HL-60/S4 treated with retinoic acid at 250 ng/mL for 4 days and 3 days (cell line): Measurements from ENCODE around the gene NVL.
"Not testable (repeated sequence)": the region's sequence is repeated elsewhere in the genome, so short reads cannot be mapped to it uniquely, and the experiment has no call there.

Experiments used
- in situ Hi-C: fragments of 300-500 bp; cut with MboI; formaldehyde crosslinking; loops from 2 replicates; pipeline ENCODE4 v1.7.0; 2022; ENCODE audit warnings: low sequenced_read_pairs

The NVL gene

DNA sequence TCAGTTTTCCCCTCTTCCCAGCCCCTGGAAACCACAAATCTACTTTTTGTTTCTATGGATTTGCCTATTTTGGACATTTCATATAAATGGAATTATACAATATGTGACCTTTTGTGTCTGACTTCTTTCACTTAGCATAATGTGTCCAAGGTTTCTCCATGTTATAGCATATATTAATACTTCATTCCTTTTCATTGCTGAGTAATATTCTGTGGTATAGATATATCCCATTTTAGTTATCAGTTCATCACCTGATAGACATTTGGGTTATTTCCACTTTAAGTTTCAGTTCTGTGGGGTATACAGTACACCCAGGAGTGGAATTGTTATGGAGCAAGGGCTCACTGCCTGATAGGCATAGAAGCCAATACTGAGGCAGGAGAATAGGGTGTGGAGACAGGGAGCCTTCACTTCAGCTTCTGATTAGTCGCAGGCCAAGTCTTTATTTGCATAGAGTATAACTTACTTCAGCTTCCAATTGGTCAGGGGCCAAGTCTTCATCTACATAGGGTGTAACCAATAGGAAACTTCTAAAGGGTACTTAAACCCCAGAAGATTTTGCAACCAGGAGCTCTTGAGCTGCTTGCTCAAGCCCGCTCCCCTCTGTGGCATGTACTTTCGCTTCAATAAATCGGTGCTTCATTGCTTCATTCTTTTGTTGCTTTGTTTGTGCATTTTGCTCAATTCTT lies 8.3 kb upstream of the NVL start:
- in situ Hi-C loops, result no loop called here

DNA sequence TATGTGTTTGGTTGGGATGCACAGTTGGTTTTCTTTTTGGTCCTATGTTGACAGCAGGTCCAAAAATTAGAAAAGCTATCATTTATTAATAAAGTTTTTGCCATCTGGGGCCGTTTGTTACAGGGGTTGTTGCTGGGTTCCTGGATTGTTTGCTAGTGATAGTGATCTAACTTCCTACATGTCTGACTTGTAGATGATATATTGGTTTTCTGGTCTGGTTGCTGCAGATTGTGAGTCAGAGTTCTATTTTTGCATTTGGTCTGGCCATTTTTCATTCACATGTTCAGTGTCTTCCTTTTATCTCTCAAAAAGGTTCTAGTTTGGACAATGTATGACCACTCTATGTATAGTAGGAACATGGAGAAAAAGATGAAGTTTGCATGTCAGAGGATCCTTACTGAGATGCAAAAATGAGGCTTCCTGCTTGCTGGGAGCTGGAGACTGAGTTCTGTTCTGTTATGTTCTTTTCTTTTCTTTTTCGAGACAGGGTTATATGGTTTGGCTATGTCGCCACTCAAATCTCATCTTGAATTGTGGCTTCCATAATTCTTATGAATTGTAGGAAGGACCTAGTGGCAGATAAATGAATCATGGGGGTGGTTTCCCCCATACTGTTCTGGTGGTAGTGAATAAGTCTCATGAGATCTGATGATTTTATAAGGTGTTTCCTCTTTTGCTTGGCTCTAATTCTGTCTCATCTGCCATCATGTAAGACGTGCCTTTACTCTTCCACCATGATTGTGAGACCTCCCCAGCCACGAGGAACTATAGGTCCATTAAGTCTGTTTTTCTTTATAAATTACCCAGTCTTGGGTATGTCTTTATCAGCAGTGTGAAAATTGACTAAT lies 4.2 kb upstream of the NVL start:
- in situ Hi-C loops, result no loop called here

DNA sequence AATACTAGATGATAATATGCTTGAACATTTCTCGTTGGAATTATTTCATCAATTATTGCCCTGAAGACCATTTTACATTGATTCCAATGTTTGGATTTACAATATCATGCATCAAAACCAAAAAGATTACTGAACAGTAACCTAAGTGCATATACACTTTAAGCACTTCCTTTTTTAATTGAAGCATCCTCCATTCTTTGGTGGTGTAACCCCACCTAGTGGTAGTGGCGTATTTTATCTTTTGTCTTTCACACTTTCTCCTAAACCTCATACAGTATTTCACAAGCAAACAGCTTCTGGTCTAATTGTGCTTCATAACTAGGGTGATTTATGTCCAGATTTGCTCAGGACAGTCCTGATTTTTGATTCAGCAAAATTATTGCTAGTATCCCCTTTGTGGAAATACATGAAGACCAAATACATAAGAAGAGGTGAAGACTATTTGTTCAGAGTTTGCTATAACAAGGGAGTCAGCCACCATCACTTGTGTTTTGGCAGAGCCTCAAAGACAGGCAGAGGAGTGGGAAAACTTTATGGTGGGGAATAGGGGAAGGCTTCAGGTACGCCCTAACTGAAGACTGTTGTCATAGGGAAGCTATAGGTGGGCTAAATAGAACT lies 3.4 kb upstream of the NVL start:
- in situ Hi-C loops, result no loop called here

DNA sequence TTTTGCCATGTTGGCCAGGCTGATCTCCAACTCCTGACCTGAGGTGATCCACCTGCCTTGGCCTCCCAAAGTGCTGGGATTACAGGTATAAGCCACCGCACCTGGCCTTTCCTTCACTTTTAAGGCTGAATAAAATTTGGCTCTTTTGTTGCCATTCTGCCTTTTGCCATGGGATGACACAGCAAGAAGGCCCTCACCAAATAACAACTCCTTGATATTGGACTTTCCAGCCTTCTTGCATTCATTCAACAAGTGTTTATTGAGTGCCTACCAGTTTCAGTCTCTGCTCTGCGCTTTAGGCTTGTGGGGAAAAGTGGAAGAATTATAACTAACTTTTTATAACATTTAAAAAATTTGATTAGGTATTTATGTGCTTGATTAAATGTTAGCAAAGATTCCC lies 1.9 kb upstream of the NVL start:
- in situ Hi-C loops, result no loop called here

DNA sequence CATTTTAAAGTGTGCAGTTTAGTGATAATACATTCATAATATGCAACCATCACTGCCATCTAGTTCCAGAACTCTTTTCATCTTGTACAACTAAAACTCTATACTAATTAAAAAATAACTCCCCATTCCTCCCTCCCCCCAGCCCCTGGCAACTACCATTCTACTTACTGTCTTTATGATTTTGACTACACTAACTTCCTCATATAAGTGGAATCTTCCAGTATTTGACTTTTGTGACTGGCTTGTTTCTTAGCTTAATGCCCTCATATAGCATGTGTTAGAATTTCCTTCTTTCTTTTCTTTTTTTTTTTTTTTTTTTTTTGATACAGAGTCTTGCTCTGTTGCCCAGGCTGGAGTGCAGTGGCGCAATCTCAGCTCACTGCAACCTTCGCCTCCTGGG lies 1.4 kb upstream of the NVL start:
- in situ Hi-C loops, result no loop called here

DNA sequence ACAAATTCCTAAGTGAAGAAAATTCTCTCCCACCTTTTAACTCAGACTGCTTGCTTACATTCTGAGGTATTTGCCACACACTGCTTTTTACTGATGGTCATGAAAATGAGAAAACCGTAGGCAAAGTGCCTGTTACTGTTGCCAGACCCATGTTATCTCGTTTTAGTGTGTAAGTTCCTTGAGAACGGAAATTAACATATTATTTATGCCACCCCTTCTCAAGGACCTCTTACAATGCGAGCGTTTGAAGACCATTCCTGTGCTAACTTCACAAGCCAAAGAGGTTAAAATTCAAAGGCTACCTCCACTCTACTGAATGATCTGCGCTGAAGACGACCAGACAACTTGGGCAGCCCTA lies 509 bp downstream of the NVL start:
- in situ Hi-C loops, result loop anchor here (10.0 kb wide), 1 partner anchor 205 kb away; no protein-coding TSS in a partner anchor

DNA sequence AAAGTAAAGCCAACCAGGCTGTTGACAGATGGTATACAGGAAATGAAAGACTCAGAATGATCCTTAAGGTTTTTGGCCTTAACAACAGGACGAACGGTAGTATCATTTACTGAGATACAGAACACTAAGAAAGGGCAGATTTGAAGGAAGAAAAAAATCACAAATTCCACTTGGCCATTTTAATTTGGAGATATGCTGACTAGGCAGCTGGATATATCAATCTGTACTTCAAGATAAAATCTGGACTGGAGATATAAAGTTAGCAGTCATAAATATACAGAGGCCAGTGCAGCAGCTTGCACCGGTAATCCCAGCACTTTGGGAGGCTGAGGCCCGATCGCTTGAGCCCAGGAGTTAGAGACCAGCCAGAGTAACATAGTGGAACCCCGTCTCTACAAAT lies 1.3 kb downstream of the NVL start:
- in situ Hi-C loops, result loop anchor here (10.0 kb wide), 1 partner anchor 204 kb away; no protein-coding TSS in a partner anchor

DNA sequence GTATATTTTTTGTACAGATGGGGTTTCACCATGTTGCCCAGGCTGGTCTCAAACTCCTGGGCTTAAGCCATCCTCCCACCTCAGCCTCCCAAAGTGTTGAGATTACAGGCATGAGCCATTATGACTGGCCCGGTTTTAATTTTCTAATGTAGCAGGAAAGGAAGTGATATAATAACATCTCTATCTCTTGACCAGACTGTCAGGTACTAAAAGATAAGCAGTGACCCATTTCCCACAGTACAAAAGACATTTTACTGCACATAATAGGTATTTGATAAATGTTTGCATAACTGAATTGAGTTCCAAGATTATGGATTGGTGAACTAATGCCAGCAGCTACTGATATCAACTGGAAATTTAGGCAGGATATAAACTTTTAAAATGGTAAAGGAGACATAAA lies 4.0 kb downstream of the NVL start:
- in situ Hi-C loops, result loop anchor here (10.0 kb wide), 1 partner anchor 201 kb away; no protein-coding TSS in a partner anchor

DNA sequence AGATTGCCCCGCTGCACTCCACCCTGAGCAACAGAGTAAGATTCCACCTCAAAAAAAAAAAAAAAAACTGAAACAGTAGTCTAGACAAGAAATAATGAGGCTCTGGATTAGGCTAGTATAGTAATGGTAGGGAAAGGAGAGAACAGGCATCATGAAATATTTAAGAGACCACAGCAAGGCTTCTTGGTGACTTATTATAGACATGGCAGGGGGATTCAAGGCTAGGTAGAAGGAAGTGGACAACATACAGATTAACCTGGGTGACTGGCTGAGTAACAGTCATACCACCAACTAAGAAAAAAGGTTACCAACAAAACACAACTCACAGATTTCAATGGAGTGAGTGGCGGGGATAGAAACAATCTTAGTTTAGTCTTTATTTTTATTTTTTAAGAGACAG lies 8.3 kb downstream of the NVL start:
- in situ Hi-C loops, result loop anchor here (10.0 kb wide), 1 partner anchor 197 kb away; no protein-coding TSS in a partner anchor

DNA sequence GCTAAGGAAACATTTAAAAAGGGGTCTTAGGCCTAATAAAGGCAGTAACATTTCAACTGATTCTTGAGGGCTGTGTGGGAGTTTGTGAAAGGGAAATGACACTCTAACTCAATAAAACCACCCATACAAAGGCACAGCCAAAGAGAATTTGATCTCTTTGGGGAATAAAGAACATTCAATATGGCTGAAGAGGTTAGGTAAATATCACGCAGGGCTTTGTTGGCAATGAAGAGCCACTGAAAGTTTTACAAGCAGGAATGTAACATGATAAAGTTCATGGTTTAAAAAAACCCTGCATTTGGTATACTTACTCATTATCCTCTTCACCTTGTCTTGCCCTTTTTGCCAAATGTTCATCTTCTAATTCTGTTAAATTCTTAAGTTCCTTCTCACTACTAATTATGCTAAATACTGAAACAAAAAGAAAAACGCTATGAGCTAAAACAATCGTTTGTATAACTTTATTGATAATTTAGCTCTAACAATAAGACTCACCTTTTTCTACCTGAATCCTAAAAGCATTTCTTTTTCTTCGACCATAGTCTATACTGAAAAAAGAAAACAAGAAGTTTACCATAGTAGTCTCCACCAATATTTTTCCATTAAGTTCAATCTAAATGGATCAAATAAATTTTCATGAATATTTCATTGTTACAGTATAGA lies 12.5 kb downstream of the NVL start:
- in situ Hi-C loops, result no loop called here

DNA sequence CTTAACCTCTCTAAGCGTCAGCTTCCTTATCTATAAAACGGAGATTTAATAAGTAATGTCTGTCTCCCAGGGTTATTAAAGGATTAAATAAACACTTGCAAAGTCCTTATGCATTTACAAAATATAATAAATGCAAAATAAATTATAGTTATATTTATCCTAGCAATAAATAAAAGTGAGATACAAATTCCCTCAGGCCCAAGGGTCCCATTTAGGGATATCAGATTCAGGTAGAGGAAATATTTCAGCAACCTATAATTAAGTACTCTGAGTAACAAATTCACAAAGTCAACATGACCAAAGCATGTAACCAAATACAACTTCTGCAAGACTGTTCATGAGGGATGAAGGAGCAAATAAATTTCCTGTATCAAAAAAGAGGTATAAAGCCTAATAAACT lies 17.9 kb downstream of the NVL start:
- in situ Hi-C loops, result no loop called here

DNA sequence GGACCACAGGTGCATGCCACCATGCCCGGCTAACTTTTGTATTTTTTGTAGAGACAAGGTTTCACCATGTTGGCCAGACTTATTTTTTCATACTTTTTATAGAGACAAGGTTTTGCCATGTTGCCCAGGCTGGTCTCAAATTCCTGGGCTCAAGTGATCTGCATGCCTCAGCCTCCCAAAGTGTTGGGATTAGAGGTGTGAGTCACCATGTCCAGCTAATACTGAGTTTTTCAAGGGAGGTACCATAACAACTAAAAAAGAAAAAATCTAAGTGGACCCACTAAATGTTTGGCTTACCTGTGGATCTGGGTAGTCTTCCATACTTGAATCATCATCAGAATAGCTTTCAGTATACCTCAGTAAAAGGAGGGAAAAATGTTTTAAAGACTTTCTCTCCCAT lies 18.5 kb downstream of the NVL start:
- in situ Hi-C loops, result not testable (repeated sequence)

DNA sequence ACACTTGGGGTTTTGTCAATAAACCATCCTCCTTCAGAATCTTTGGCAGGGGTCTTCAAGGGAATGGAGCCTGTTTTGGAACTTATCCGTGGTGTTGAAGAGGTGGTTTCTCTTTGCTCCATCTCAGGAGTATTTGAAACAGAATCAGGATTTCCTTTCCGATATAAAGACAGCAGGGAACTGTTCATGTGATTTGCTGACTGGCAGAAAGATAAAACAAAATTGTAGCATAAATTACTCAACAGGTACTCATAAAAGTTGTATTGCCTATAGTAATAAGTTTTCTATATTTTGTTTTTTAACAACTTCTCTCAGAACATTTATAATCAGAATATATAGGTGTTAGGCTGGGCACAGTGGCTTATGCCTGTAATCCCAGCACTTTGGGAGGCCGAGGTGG lies 21.9 kb downstream of the NVL start:
- in situ Hi-C loops, result no loop called here

DNA sequence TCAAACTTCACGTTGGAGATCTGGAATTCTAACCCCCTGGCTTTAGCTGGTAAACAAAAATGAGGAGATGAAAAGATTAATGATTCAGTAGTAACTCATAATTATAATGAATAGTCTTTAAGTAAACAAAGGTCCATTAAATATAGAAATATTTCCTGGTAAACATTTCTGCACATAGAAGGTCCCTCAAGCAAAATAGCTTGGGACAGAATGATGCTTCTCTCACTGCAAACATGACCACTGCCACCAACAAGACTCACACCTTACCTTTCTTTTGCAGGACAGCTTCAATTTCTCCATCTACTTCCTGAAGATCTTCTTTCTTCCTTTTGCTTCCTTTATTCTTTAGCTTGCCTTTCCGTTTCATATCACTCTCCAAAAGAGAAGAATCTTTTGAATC lies 25.2 kb downstream of the NVL start:
- in situ Hi-C loops, result no loop called here

DNA sequence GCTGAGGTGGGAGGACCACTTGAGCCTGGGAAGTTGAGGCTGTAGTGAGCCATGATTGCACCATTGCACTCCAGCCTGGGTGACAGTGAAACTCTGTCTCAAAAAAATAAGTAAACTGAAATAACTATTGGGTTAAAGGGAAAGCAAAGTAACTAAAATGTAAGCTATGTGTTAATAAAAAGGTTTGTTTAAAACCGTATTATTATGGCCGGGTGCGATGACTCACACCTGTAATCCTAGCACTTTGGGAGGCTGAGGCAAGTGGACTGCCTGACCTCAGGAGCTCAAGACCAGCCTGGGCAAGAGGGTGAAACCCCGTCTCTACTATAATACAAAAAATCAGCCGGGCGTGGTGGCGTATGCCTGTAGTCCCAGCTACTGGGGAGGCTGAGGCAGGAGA lies 27.0 kb downstream of the NVL start:
- in situ Hi-C loops, result no loop called here

DNA sequence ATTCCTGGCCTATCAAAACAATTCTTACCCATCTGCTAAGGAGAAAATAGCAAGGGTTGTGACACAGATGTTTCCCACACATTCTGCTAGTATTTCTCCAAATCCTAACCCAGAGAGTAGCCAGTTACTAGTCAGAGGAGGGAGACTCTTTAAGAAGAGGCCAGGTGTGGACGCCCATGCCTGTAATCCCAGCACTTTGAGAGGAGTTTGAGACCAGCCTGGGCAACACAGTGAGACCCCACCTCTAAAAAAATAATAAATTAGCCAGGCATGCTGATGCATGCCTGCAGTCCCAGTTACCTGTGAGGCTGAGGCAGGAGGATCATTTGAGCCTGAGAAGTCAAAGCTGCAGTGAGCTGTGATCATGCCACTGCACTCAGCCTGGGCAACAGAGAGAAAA lies 28.6 kb downstream of the NVL start:
- in situ Hi-C loops, result no loop called here

DNA sequence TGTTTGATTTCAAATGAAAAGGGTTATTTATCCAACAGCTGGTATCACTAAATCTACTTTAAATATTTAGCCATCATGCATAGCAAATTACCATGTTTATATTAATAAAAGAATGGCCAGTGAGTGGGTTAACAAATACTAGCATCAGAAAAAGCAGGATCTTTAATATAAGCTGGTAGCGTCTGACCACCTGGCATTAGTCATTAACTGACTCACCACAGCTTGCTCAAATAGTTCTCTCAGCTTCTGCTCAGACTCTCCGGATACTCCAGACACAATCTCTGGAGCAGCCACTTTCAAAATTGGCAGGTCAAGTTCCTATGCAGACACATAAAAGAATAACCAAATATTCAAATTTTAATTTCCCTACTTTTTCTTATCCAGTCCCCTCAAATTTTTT lies 29.6 kb downstream of the NVL start:
- in situ Hi-C loops, result no loop called here

DNA sequence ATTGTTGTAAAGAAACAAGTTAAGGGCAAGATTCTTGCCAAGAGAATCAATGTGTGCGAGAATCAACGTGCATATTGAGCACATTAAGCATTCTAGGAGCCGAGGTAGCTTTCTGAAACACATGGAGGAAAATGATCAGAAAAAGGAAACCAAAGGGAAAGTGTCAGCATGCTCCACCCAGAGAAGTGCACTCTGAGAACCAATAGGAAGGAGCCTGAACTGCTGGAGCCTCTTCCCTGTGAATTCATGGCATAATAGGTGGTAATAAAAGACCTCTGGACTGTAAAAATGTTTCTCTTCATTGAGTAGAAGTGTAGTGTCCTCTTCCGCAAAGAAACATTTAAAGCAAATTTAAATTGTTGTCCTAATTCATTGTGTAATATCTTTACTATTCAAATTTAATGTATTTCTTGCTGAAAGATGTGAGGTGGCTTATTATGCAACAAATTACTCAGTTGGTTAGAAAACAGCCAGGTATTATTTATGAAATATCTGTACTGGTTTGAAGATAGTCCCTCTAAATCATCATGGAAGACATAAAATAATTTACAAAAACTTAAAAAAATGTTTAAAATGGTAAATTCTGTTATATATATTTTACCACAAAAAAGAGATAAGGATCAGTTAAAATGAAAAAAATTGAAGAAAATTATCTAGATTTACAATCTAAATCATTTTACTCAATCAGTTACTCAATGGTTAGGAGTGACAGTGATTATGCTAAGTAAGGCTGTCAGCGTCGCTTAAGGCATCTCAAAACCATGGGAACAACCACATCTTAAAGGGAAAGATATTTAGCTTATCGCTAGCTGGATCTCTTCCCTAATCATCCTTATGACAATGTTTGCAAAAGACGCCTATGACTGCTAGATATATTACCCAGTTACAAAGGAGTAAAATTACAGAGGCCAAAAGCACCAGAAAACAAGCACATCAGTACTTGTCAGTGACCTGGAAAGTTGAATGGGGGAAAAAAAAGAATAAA lies 31.3 kb downstream of the NVL start:
- in situ Hi-C loops, result no loop called here

DNA sequence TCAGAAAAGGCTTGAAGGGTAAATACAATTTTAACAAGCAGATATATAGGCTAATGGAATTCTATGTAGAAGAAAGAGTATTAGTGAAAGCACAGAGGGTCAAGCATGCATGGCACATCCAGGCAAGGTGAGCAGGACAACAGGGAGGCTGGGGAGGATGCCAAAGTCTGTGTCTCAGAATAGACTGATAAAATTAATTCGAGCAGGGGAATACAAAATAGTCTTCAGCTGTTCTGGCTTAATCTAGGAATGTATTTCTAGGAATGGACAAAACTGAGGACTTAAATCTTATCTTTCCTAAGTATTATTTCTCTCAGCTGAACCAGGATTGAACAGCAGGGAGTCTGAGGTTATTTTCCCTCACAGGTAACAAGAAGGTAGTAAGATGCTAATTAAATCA lies 35.2 kb downstream of the NVL start:
- in situ Hi-C loops, result no loop called here

DNA sequence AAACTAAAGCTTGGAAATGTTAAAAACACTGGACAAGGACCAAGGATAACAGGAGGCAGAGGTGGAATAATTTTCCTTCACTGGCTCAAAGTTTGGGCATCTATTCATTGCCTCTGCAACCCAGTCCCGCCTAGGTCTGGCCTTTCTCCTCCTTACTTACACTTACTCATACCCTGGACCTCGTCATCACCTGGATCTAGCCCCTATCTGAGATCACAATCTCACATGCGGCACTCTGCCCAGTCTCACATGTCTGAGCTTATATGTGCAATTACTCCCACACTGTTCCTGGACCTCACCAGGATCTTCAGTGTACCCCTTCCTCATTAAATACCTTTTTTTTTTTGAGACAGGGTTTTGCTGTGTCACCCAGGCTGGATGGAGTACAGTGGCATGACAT lies 37.6 kb downstream of the NVL start:
- in situ Hi-C loops, result no loop called here
